Inflammatory macrophage treated with lipopolysaccharide for 4 hours (primary cell): ENCODE results near the gene CTXN2.

Experiments
- DNase-seq: peaks from one replicate; pipeline ENCODE4 v3.0.0-alpha.2; 2020

The CTXN2 gene

GRCh38 chr15:48225771-48226170 is 34.3 kb downstream of the CTXN2 start:
- DNase-seq: no peak

- DNase-seq: no peak
Observed at GRCh38 chr15:48230498-48230897, 39.0 kb downstream of the CTXN2 start.

GRCh38 chr15:48233246-48233645 is 41.8 kb downstream of the CTXN2 start:
- no peak for DNase-seq

- no peak for DNase-seq
Observed at GRCh38 chr15:48239334-48239733, 47.9 kb downstream of the CTXN2 start.

GRCh38 chr15:48242015-48242414 is 50.5 kb downstream of the CTXN2 start:
- DNase-seq: no peak

GRCh38 chr15:48242535-48242934 is 51.1 kb downstream of the CTXN2 start:
- DNase-seq: no peak

- DNase-seq: peak; percentile 5
Observed at GRCh38 chr15:48244921-48245320, 53.5 kb downstream of the CTXN2 start.

- no peak for DNase-seq
Observed at GRCh38 chr15:48248414-48248813, 56.9 kb downstream of the CTXN2 start.

- DNase-seq: peak; percentile 30
Observed at GRCh38 chr15:48250640-48251076, 59.2 kb downstream of the CTXN2 start.

- no peak for DNase-seq
Observed at GRCh38 chr15:48253172-48253571, 61.7 kb downstream of the CTXN2 start.
